HG02678 (cell line): ENCODE data around the gene PPIB.

Experiments
- ATAC-seq: cut with Tn5 transposase; IDR thresholded peaks from one replicate; pipeline ENCODE4 v1.9.1; 2021; ENCODE audit warnings: mild to moderate bottlenecking, moderate library complexity; ENCODE audit not compliant: unreplicated experiment

The PPIB gene

GRCh38 chr15:64162869-64163658 is at the start of gene PPIB:
Gene PPIB (minus strand): TSS chr15:64163022. CDS start chr15:64162986, 36 bp downstream.
- ATAC-seq, result peak; percentile 90

DNA sequence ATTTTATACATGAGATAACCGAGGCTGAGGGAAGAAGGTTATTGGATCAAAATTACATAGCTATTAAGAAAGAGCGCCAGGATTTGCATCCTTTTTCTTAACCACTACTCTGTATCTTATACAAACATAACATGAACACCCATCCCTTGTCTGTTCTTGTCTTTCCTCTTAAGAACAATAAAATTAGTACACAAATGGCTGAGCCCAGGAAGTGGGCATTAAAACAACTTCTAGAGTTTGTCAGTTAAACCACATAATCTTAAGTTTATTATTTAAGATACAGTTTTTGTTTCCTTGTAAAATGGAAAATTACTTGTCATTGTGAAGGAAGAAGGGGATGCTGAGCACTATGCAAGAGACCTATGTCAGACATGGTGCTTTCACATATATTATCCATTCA is 48.9 kb upstream of the PPIB start:
- no peak for ATAC-seq

DNA sequence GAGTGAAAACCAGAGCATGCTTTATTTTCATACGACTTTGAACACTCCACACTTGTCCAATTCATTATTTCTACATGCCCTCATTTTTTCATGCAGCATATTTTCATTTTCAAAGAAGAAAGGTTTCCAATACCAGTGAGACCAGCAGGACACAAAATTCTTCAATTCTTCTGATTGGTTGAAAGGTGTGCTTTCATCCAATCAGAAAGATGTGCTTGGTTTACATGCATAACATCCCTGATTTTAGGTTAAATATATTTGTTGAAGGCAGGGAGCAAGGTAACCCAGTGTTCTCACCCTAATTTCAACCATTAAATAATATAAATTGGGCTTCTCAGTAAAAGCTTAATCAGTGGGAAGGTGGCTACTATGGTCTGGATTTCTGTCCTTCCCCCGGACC is 47.5 kb upstream of the PPIB start:
- no peak for ATAC-seq

DNA sequence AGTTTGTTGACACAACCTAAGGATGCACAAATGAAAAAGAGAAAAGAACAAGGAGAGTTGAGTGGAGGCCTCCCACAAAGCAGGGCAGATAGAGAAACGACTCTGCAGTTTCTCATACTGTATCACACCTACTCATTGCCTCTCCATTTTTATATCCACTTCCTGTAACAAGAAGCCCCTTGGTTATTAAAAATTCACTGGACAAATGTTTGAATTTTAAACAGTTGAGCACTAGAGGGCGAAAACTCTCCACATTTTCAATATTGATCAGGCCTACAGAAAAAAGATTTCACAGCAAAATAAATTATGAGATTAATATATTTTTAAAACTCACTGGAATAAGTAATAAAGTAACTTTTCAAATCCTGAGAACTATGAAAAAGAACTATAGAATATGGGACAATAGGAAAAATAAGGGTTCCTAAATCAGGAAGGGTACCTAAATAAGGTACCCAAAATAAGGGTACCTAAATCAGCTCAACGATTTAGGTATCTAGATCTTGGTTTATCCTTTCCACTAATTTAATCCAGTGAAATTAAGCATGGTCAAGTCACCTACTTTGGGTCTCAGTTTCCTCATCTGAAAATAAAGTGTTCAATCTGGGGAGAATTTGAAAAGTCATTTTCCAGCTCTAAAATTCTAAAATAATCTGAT is 47.0 kb upstream of the PPIB start:
- ATAC-seq, result no peak

GRCh38 chr15:64205202-64205601 is 42.4 kb upstream of the PPIB start:
- no peak for ATAC-seq

GRCh38 chr15:64197425-64197824 is 34.6 kb upstream of the PPIB start:
- ATAC-seq, result no peak

- ATAC-seq, result no peak
Measured at GRCh38 chr15:64193971-64194370, 31.1 kb upstream of the PPIB start.

DNA sequence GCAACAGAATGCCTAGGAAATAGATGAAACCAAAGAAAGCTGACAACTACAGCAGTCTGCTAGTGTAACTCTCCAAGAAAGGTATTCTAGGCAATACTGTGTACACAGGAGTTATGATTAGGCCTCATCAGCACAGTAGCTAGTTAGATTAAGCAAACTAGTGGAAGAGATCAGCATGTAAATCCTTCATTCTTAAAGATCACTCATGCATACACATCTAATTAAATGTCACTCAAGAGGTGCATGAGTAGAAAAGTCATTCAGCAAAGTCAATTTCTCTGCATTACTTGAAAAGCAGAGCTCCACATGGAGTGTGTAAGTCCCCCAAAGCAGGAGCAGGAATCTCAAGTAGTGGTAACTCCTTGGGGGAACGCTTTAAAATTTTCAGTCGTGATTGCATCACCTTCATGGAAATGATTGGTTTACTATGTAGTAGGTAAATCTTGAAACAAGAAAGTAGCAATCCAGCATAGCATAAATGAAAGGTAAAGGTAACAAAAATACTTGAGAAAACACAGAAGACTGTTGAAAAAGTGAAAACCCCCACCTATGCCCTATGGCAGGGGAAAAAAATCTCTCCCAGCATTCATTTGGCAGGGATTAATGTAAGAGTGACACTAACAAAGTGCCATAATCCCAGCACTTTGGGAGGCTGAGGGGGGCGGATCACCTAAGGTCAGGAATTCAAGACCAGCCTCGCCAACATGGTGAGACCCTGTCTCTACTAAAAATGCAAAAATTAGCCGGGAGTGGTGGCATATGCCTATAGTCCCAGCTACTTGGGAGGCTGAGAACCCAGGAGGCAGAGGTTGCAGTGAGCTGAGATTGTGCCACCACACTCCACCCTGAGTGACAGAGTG is 29.4 kb upstream of the PPIB start:
- ATAC-seq, result no peak

DNA sequence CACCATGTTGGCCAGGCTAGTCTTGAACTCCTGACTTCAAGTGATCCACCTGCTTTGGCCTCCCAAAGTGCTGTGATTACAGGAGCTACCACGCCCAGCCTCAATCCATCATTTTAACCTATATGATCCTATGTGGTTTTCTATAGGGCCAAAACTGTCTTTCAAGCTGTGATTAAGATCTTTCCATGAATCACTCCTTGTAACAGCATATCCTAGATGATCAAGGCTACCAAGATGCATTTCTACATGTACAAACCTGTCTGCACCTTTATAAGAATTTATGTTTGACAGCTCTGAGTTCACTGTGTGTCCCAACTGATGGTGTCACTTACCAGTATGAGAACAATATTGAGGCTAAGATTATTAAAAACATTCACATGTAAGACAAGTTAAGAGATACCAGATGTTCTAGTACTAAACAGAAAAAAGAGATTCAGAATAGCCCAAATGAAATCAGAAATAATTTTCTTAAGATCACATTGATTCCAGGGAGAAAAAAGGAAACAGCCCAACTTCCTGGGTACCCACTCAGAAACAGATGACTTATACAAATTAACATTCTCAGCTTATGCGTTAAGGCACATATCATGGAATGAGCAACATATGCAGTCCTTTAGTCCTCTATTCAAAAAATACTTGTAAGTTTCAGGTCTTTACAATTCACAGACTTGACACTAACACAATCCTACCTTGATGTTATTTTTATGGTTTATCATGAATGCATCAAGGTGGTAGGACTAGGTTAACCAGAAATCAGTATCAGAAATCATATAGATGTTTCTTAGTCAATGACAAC is 24.8 kb upstream of the PPIB start:
- no peak for ATAC-seq

GRCh38 chr15:64185146-64185911 is 22.5 kb upstream of the PPIB start:
- ATAC-seq, result no peak

GRCh38 chr15:64182859-64183370 is 20.1 kb upstream of the PPIB start:
- ATAC-seq, result no peak

DNA sequence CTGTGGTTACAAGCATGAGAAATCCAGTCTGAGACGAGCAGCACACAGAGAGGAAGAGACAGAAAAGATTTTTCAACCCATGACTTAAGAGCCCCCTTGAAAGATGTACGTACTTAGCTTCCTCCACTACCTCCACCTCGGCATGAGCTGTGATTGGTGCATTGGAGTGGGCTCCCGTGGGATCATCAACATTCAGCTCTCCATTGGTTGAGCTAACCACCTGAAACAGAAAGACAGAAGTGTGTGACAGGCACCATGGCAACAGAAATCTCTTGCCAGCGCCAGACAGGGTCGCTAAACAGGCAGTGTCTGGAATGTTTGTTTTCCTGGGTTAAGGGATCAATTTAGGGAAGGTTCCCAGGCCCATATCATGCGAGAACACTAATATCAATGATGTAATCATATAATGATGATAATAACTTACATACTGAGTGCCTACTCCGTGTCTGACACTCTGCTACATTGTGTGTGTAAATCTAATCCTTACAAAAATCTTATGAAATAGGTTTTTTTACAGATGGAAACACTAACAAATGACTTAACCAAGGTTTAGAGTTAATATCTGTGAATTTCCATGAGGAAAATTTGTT is 17.5 kb upstream of the PPIB start:
- peak; percentile 63 for ATAC-seq

DNA sequence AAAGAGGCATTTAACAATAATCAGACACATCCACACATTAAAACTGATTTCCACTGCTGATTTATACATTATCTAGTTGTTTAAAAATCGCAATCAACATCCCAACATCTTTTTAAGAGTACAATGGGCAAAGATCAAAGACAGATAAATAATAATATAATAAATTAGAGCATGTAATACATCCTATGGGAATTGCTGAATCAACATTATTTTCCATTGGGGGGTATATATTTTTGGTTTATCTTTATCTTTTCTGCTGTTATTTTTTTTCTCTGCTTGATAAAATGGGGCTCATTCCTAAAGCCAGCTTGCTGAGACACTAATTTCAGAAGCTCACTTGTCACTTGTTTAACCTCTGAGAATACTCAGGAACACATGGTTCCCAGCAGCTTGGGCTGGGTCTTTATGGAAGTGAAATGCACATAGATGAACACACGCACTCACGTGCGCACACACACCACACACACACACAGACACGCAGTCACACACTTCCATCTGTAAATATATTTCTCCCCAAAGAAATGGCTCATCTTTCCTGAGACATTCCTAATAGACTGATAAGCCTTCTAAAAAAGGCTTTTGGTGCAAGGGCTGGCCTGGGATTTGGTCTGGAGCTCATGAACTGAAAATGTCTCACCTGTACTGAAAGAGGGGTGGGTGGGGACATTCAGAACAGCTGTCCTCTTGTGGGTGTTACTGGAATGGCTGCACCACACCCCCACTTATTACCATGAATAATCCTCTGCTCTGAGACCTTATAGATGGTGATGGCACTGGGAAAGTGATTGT is 3.5 kb upstream of the PPIB start:
- ATAC-seq, result no peak

- no peak for ATAC-seq
Measured at GRCh38 chr15:64164436-64164835, 1.6 kb upstream of the PPIB start.

- peak; percentile 1 for ATAC-seq
Measured at GRCh38 chr15:64163659-64164362, 989 bp upstream of the PPIB start.

GRCh38 chr15:64162478-64162868 is 349 bp downstream of the PPIB start:
- no peak for ATAC-seq

- ATAC-seq, result no peak
Measured at GRCh38 chr15:64161688-64162477, 939 bp downstream of the PPIB start.
